DOHH2 (cell line): ENCODE results near the gene COLQ.

Source experiments
- H3F3A ChIP-seq: fragments of 200-600 bp; sonication (generic), shearing (Covaris generic); 2 replicates; pipeline ENCODE4 v1.6.0; 2016; ENCODE audit warnings: antibody characterized with exemption, mild to moderate bottlenecking; ENCODE audit not compliant: control insufficient read depth, insufficient read depth
- H3K27ac ChIP-seq: fragments of 200-600 bp; sonication (generic); 2 replicates; pipeline ENCODE4 v1.5.1; 2014; ENCODE audit warnings: low read depth, mild to moderate bottlenecking, low read length, moderate library complexity
- H3K27me3 ChIP-seq: fragments of 200-600 bp; sonication (generic); 2 replicates; pipeline ENCODE4 v1.6.1; 2014; ENCODE audit warnings: mild to moderate bottlenecking, low read length, mixed read lengths; ENCODE audit not compliant: control insufficient read depth
- H3K36me3 ChIP-seq: fragments of 200-600 bp; sonication (generic); 2 replicates; pipeline ENCODE4 v1.6.1; 2014; ENCODE audit warnings: mild to moderate bottlenecking, low read length, moderate library complexity, mixed read lengths; ENCODE audit not compliant: control insufficient read depth
- H3K4me1 ChIP-seq: fragments of 200-600 bp; sonication (generic); 2 replicates; pipeline ENCODE4 v1.6.1; 2014; ENCODE audit warnings: mild to moderate bottlenecking, low read length, mixed read lengths; ENCODE audit not compliant: control insufficient read depth
- H3K4me2 ChIP-seq: fragments of 200-600 bp; sonication (generic); 2 replicates; pipeline ENCODE4 v1.6.0; 2014; ENCODE audit warnings: mild to moderate bottlenecking, low read length, moderate library complexity
- H3K4me3 ChIP-seq: fragments of 200-600 bp; sonication (generic); 2 replicates; pipeline ENCODE4 v1.5.1; 2014; ENCODE audit warnings: mild to moderate bottlenecking, low read length, mixed read lengths
- H3K79me2 ChIP-seq: fragments of 200-600 bp; sonication (generic); 2 replicates; pipeline ENCODE4 v1.6.1; 2014; ENCODE audit warnings: mild to moderate bottlenecking, low read length, mixed read lengths; ENCODE audit not compliant: control insufficient read depth
- H3K9me2 ChIP-seq: fragments of 200-600 bp; sonication (generic); replicated peaks from 2 replicates; pipeline ENCODE4 v1.6.1; 2014; ENCODE audit warnings: mild to moderate bottlenecking, low read length, mixed read lengths; ENCODE audit not compliant: control insufficient read depth
- H3K9me3 ChIP-seq: fragments of 200-600 bp; sonication (generic); 2 replicates; pipeline ENCODE4 v1.6.1; 2014; ENCODE audit warnings: antibody characterized with exemption, low read length, mixed read lengths; ENCODE audit not compliant: control insufficient read depth, insufficient read depth
- H4K20me1 ChIP-seq: fragments of 200-600 bp; sonication (generic); 2 replicates; pipeline ENCODE4 v1.6.0; 2014; ENCODE audit warnings: low read depth, mild to moderate bottlenecking, antibody characterized with exemption, low read length, moderate library complexity; ENCODE audit not compliant: control insufficient read depth, insufficient read depth
- CTCF ChIP-seq: fragments of 200-600 bp; sonication (generic); IDR thresholded peaks from one replicate; pipeline ENCODE4 v1.5.1; 2014; ENCODE audit warnings: antibody characterized with exemption, mild to moderate bottlenecking, low read depth, low read length; ENCODE audit not compliant: poor library complexity, severe bottlenecking
- EZH2phosphoT487 ChIP-seq: fragments of 200-600 bp; sonication (generic); IDR thresholded peaks from 2 replicates; pipeline ENCODE4 v1.6.1; 2017; ENCODE audit warnings: borderline replicate concordance, mild to moderate bottlenecking, antibody characterized with exemption, low read length, moderate library complexity, mixed read lengths

The COLQ gene

GRCh38 chr3:15471861-15472260, 49.6 kb downstream of the COLQ start:
- no peaks in the 10 kb centered on the region for H4K20me1 ChIP-seq
- no peaks in the 10 kb centered on the region for H3K4me1 ChIP-seq

GRCh38 chr3:15470849-15471248, 50.7 kb downstream of the COLQ start:
- TF ChIP-seq EZH2phosphoT487 = no peak
- Histone ChIP-seq H4K20me1 (no peaks in the 10 kb centered on the region), H3K27me3 (peaks cover 20% of the 10 kb centered on the region), H3K4me1 (no peaks in the 10 kb centered on the region), H3F3A (no peaks in the 10 kb centered on the region), H3K4me3 (no peak overlapping the region), H3K36me3 (no peaks in the 10 kb centered on the region), H3K79me2 (no peaks in the 10 kb centered on the region), H3K9me2 (no peaks in the 10 kb centered on the region), H3K9me3 (no peaks in the 10 kb centered on the region), H3K27ac (no peak overlapping the region), H3K4me2 (no peak overlapping the region)

More at GRCh38 chr3:15471861-15472260, 49.6 kb downstream of the COLQ start:
- Histone ChIP-seq H3F3A (no peaks in the 10 kb centered on the region), H3K4me3 (no peak overlapping the region), H3K4me2 (no peak overlapping the region), H3K27me3 (peaks cover 20% of the 10 kb centered on the region), H3K27ac (no peak overlapping the region), H3K9me2 (no peaks in the 10 kb centered on the region), H3K79me2 (no peaks in the 10 kb centered on the region), H3K36me3 (no peaks in the 10 kb centered on the region), H3K9me3 (no peaks in the 10 kb centered on the region)
- no peak for TF ChIP-seq CTCF
- no peak for TF ChIP-seq EZH2phosphoT487

- Histone ChIP-seq H3K4me2 (no peak overlapping the region), H3K4me3 (no peak overlapping the region), H3K9me2 (no peaks in the 10 kb centered on the region), H3F3A (no peaks in the 10 kb centered on the region), H3K9me3 (no peaks in the 10 kb centered on the region), H3K36me3 (no peaks in the 10 kb centered on the region), H3K27ac (no peak overlapping the region), H3K27me3 (peaks cover 20% of the 10 kb centered on the region), H3K4me1 (no peaks in the 10 kb centered on the region), H3K79me2 (no peaks in the 10 kb centered on the region), H4K20me1 (no peaks in the 10 kb centered on the region)
- TF ChIP-seq EZH2phosphoT487 = no peak
- TF ChIP-seq CTCF = peak; percentile 37
Measured at GRCh38 chr3:15470261-15470660, 51.2 kb downstream of the COLQ start.

GRCh38 chr3:15467227-15468181, 54.0 kb downstream of the COLQ start:
- H3F3A ChIP-seq = no peaks in the 10 kb centered on the region
- no peak overlapping the region for H3K4me2 ChIP-seq
- H3K9me2 ChIP-seq = no peaks in the 10 kb centered on the region
- TF ChIP-seq EZH2phosphoT487 = no peak
- H3K9me3 ChIP-seq = no peaks in the 10 kb centered on the region
- no peaks in the 10 kb centered on the region for H4K20me1 ChIP-seq
- no peaks in the 10 kb centered on the region for H3K4me1 ChIP-seq
- no peak overlapping the region for H3K27ac ChIP-seq
- H3K4me3 ChIP-seq = no peak overlapping the region
- no peaks in the 10 kb centered on the region for H3K79me2 ChIP-seq
- H3K27me3 ChIP-seq = peaks cover 20% of the 10 kb centered on the region
- no peaks in the 10 kb centered on the region for H3K36me3 ChIP-seq
